ENCODE data around the gene EIF4E.
"Not testable (repeated sequence)": the region's sequence is repeated elsewhere in the genome, so short reads cannot be mapped to it uniquely, and the experiment has no call there.

The EIF4E gene

DNA sequence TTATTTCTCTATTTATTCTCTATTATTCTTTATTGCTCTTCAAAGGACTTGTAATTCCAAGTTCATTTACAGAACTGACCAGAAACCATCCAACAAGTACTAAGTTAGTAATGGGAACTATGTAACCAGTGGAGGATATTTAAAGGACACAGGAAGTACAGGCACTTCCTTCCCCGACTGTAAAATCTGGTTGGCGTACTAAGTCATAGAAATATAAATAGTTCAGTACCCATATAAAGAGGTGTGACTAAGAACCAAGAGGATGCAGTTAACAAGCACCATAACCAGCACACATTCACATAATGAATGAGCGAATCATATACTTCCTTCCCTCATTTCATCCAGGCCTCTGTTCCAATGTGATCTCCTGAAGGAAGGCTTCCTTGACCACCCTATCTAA lies 3.6 kb upstream of the EIF4E start:
- DNase-seq (ENCODE audit: low read depth, low spot score): no peak

DNA sequence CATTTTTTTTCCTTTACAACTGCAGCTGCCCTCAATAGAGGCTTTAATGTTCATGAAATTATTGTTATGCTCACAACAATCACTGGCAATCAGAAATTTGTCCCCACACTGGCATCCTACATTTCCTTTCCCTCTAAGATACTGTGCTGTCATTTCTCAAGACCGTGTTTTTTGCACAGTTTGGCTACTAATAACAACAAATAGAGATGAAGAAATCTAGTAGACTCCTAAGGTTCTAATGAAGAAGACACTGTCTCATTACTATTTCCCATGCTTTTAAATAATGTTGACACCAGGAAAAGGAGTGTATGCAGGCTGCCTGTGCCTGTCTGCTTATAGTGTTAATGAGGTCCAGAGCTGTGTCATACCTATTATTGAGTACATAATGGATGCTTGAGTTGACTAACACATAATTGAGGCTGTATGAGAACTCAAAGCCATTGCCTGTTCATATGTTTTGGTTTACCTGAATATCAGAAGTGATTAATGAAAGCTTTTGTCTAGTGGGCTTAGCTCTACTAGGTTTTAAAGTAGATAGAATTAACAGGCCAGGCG lies 1.5 kb upstream of the EIF4E start:
- no peak for DNase-seq (ENCODE audit: low read depth, low spot score)

DNA sequence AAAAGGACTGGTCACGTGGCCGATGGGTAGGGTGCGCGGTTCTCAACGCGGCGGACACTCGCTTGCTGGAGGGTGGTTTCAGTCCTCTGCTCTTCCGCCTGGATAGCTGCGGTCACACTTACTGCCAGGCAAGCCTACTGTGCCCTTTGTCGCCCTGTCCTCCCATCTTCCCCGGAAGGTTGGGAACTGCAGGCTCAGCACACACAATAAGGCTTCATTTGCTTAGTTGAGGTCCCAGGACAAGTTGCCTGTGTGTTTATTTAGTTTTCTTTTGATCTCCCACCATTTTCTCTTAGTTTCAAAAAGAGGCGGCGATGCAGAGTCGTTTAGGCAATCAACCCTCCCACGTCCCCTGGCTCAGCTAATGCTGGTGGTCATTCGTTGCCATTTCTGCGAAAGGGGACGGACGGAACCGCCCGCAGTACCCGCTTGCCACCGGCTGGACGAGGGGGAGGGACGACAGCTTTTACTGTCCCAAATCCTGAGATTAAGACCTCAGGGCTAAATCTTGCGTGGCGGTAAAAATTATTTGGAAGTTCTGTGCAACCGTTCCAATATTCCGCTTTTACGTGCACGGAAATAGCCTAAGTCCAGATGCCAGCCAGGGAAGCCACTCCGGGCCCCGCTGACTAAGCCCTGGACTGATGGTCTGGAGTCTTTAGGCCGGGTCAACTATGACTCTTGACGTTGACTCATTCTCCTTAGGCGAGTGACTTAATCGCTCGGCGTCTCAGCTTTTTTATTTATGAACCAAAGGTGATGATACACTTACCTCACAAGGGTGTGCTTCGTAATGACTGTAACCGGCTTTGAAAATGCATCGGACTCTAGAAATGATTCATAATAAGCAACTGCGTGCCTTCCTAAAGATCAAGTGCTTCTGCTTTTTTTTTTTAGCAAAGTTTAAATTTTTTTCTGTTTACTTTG lies 671 bp upstream of the EIF4E start:
- peak; percentile 30 for DNase-seq (ENCODE audit: low read depth, low spot score)

DNA sequence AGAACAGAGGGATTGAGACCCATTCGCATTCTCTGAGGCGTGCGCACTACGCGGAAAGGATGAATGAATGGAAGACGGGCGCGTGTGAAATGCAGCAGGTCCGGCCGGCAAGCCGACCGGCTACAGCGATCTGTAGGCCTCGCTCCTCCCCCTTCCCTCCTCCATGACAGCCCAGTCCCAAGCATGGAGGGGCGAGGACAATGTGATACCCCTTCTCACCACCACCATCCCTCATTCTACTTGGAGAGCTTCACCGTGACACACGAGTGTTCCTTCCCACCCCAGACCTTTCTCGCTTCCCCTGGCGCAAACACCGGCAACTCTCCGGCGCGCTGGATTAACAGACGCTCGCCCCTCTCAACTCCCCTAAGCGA lies 815 bp downstream of the EIF4E start:
- DNase-seq (ENCODE audit: low read depth, low spot score): peak; percentile 44

DNA sequence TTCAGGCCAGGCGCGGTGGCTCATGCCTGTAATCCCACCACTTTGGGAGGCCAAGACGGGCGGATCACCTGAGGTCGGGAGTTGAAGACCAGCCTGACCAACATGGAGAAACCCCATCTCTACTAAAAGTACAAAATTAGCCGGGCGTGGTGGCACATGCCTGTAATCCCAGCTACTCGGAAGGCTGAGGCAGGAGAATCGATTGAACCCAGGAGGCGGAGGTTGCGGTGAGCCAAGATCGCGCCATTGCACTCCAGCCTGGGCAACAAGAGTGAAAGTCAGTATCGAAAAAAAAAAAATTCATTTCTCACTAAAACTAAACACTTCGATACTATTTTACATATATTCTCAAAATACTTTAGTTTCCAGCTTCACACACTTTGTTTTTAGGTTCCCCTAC lies 2.7 kb downstream of the EIF4E start:
- not testable (repeated sequence) for DNase-seq (ENCODE audit: low read depth, low spot score)

DNA sequence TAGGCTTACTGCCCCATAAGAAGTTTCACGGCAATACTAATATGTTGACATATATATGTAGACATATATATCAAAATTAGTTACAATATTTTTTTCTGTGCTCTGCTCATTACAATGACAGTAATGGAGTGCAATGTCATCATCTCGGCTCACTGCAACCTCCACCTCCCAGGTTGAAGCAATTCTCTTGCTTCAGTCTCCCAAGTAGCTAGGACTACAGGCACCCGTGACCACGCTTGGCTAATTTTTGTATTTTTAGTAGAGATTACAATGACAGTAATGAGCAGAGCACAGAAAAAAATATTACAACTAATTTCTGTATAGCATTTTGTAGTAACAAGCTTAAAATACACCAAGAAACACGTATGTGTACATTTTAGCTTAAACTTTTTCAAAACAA lies 7.6 kb downstream of the EIF4E start:
- no peak for DNase-seq (ENCODE audit: low read depth, low spot score)

DNA sequence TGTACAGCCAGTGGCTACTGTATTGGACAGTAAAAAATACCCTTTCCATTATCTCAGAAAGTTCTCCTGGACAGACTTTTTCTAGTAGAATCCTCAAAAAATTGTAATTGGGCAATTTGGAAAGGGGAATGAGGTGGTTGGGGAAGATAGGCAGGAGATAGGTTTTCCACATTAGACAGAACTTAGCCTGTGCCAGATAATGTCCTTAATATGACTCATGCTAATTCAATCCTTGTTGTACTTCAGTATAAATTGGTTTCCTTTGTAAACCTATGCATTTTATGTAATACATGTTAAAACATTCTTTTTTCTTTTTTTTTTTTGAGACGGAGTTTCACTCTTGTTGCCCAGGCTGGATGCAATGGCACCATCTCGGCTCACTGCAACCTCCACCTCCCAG lies 8.9 kb downstream of the EIF4E start:
- DNase-seq (ENCODE audit: low read depth, low spot score): no peak

DNA sequence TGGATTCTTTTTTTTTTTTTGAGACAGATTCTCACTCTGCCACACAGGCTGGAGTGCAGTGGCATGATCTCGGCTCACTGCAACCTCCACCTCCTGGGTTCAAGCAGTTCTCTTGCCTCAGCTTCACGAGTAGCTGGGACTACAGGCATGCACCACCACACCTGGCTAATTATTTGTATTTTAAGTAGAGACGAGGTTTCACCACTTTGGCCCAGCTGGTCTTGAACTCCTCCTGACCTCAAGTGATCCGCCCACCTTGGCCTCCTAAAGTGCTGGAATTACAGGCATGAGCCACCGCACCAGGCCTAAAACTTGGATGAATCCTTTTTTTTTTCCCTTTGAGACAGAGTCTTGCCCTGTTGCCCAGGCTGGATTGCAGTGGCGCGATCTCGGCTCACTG lies 18.2 kb downstream of the EIF4E start:
- DNase-seq (ENCODE audit: low read depth, low spot score): not testable (repeated sequence)

DNA sequence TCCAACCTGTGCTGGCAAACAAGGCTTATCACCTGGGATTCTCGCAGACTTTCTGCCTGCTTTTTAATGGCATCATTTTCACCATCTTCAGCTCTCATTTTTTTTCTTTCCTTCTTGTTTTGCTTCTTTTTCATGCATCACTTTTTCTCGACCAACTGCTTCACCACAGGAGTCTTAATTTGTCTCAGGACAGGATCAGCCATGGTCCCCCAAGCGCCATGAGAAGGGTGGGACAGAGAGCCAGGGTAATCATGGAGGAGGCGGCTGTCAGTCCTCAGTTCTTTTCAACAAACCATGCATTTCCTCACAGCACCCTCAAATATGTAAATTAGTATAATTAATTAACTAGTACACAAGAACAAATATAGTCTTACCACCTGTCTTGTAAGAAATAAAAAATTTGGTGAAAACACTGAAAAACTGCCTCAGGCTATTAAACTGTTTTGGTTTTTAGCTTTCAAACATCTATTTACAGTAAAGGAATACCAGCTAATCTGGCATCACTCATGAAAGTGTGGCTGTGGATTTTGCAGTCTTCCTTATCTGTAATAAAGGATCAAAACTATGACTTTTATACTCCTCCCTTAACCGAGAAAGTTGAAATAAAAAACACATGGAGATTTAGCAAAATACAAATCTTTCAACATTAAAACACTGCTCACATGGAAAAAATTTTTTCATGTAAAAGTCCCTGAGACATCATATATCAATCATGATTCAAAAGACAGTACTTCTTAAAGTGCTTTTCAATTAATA lies 19.1 kb downstream of the EIF4E start:
- DNase-seq (ENCODE audit: low read depth, low spot score): no peak

DNA sequence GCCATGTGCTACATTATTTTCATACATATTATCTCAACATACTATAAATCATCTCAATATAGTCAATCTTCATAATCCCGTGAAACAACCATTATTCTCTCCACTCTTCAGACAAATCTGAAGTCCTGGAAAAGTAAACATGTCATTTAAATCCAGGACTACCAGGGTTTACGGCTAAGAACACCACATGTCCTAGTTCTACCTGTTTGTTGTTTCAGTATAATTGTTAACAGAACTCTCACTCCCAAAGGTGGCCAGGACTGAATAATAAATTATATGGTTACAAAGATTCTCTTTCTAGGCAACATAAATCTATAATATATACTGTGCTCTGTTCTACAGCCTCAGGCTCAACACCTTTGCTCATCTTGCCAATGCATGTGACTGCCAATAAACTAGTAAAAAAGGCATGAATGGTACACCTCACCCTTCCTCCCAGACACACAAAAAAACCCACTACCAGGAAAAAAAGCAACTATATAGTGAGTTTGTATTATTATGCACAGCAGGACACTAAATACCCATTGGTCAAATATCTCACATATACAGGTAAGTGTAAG lies 20.1 kb downstream of the EIF4E start:
- DNase-seq (ENCODE audit: low read depth, low spot score): no peak

DNA sequence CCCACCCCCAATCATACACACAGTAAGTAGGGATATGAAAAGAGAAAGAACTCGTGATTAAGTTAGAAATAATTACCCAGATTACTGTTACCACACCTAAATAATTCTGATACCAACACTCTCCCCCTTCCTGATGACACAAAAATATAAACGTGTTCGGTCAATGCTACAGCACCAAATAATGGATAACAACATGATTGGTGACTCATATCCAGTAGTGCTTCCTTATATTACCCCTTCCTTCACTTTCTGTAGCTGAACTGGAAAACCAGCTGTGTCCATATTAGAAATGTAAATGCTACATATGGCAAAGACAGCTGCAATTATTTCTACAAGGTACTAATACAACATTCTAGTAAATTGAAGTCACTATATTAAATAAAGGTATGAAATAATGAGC lies 20.8 kb downstream of the EIF4E start:
- DNase-seq (ENCODE audit: low read depth, low spot score): no peak

DNA sequence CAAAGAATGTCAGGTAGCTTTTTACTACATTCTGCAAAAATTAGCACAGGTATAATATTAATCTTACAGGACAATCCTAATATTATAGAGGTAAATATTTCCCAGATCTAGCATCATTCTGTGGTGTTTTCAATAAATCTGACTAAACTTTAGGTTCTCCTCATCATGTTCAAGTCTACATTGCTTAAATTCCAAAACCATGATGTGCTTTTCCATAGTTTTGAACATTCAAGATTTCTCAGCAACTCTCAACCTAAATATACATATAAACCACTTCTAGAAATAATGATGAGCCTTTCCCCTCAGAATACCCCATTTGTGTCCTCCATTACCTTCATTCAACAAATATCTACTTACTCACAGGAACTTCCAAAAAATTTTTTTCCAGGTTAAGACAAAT lies 23.1 kb downstream of the EIF4E start:
- DNase-seq (ENCODE audit: low read depth, low spot score): no peak

DNA sequence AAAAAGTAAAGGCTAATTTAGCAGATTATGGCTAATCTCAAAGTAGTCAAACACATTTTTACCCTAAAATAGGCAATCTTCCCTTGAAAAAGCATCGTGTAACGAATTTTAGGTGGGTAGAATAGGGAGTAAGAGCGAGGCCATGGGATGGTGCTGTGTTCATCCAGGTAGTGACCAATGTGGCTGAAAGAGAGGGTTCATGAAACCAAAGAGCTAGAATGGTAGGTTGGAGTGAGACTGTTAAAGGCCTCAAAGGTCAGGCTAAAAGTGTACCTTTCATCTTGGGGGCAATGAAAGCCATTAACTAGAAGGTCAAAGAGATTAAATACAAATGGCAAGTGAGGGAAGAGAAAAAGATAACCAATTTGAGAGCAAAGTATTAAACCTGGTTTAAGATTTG lies 23.6 kb downstream of the EIF4E start:
- no peak for DNase-seq (ENCODE audit: low read depth, low spot score)

DNA sequence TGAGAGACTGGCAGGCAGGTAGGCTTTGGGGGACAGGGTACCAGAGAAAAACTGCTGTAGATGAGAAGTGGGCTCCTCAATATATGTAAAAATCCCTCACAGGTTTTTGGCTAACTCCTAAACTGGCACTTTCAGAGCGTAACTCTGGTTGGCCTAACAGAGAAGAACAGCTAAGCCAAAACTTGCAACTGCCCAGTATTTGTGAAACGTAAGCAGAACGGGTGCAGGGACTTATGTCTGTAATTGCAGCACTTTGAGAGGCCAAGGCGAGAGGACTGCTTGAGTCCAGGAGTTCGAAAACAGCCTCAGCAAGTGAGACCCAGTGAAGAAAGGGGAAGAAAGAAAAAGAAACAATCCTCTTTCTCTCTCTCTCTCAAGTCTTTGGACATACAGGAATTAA lies 25.0 kb downstream of the EIF4E start:
- no peak for DNase-seq (ENCODE audit: low read depth, low spot score)

DNA sequence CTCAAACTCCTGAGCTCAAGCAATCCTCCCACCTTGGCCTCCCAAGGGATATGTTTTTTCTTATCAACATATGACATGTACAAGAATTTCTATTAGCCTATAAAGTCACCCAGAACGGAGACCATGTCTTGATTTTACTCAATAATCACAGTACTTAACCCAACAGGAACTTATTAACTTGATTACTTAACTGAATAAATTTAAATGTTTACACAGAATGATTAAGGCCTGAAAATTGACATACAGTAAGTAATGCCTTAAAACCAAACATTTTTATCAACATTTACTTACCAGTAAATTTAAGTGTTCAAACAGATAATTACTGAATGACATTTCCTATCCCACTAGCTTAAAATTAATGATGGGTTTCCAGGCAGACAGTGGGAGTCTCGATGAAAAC lies 25.4 kb downstream of the EIF4E start:
- DNase-seq (ENCODE audit: low read depth, low spot score): no peak

DNA sequence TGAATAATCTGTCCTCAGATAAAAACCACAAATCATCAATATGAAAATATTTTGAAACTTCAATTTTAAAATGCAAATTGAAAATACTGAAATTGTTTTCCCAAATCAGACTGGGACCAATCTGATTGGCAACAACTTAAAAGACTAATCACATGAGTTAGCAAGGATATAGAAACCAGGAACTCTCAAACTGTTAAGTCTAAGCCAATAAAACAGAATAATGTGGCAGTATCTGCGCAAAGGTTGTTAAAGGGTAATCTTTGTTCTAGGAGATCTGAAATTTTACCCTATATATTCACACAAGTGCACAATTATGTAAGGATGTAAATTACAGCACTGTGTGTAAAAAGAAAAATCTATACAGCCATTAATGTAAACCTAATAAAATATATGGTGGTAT lies 29.7 kb downstream of the EIF4E start:
- no peak for DNase-seq (ENCODE audit: low read depth, low spot score)

DNA sequence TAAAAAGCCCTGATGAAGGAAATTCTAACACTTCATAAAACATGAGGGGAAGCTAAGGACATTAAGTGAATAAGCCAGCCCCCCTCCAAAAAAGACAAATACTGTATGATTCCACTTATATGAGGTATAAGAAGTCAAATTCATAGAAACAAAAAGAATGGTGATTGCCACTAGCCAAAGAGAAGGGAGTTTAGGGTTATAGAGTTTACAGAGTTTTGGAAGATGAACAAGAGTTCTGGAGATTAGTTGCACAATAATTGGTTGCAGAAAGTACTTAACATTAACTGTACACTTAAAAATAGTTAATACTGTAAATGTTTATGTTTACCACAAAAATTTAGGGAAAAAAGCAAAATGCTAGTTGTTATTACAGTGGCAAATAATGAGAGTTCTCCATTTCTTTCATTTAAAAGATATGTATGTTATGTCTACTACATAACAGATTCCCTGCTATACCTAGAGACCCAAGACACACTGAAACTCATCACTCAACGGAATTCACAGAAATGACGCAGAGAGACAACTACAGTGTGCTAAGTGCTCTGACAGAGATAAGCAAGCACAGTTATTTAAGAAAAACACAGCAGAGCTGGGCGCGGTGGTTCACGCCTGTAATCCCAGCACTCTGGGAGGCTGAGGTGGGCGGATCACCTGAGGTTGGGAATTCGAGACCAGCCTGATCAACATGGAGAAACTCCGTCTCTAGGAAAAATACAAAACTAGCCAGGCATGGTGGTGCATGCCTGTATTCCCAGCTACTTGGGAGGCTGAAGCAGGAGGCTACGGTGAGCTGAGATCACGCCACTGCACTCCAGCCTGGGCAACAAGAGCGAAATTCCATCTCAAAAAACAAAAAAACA lies 37.2 kb downstream of the EIF4E start:
- DNase-seq (ENCODE audit: low read depth, low spot score): no peak

DNA sequence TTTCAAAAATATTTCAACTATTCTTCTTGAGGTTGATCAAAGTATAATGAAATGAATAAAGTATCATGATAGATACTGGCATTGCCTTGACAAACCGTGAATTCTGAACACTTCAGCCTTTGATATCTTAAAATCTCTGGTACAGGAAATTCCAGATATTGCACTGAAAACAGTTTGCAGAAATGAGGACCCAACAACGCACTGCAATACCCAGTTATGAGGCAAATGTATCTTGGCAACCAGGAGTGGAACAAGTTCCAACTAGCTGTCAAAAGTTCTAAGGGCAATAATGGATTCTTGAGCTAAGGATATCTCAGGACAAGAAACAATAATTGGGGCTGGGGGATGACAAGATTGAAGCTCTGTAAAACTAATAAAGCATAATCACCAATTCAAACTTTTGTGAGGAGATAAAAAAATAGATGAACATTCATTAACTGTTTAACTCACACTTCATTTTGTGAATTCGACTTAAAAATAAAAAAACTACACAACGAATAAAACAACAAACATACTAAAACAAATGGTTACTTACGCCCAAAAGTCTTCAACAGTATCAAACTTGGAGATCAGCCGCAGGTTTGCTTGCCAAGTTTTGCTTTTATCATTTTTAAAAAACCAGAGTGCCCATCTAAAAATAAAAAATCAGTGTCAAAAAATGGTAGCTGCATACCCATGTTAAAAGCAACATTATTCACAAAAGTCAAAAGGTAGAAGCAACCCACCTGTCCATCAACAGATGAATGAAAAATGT lies 38.1 kb downstream of the EIF4E start:
- no peak for DNase-seq (ENCODE audit: low read depth, low spot score)

DNA sequence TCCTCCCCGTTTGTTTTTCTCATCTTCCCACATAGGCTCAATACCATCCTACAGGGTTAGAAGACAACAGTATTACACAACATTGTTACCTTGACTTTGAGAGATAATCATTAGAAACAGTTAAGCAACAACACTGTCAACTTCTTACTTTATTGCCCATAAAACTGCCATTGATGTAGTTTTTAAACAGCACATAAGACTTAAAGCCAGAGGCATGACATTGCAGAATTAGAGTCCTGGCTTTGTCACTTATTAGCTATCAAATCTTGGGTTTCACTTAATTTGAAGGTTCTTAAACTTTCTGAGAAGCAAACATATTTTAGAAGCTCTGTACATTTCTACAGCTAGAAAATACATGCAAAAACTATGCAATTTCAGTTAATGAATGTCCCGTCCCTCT lies 41.8 kb downstream of the EIF4E start:
- no peak for DNase-seq (ENCODE audit: low read depth, low spot score)

DNA sequence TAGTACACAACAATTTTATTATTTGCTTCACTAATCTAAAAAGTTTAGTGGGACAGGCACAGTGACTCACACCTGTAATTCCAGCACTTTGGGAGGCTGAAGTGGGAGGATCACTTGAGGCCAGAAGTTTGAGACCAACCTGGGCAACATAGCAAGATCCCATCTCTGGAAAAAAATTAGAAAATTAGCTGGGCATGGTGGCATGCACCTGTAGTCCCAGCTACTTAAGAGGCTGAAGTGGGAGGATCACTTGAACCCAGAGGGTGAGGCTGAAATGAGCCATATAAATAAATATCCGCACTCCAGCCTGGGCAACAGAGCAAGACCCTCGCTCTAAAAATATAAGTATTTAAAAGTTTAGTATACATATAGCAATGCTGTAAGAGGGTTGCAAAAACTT lies 42.6 kb downstream of the EIF4E start:
- not testable (repeated sequence) for DNase-seq (ENCODE audit: low read depth, low spot score)

DNA sequence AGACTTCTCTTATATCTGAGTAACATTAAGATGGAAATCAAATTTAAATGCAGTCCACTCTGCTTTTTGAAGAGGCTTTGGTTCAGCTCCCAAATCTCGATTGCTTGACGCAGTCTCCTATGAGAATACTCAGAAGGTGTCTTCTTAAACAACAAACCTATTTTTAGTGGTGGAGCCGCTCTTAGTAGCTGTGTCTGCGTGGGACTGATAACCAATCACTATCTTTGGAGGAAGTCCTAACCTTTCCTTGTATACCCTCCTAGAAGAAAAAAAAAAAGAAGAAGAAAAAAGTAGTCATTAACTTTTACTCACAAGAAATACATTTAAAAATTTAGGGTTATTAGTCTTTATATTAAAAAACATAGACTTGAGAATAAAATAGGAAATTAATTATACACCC lies 48.0 kb downstream of the EIF4E start:
- not testable (repeated sequence) for DNase-seq (ENCODE audit: low read depth, low spot score)
